NCI-H2196 treated with DMSO at 0.1 percent for 48 hours (cell line): ENCODE measurements around the gene TSPAN16.
A peak's percentile ranks its signal among the peaks of the same experiment; 100 is the strongest.
"Not testable (repeated sequence)": the region's sequence is repeated elsewhere in the genome, so short reads cannot be mapped to it uniquely, and the experiment has no call there.

Experiments
- DNase-seq: peaks from one replicate; lab custom pipeline; 2025; ENCODE audit not compliant: unreplicated experiment; lab: John Stamatoyannopoulos, UW

The TSPAN16 gene

GRCh38 chr19:11306337-11306736, 10.4 kb downstream of the TSPAN16 start:
- no peak for DNase-seq

DNA sequence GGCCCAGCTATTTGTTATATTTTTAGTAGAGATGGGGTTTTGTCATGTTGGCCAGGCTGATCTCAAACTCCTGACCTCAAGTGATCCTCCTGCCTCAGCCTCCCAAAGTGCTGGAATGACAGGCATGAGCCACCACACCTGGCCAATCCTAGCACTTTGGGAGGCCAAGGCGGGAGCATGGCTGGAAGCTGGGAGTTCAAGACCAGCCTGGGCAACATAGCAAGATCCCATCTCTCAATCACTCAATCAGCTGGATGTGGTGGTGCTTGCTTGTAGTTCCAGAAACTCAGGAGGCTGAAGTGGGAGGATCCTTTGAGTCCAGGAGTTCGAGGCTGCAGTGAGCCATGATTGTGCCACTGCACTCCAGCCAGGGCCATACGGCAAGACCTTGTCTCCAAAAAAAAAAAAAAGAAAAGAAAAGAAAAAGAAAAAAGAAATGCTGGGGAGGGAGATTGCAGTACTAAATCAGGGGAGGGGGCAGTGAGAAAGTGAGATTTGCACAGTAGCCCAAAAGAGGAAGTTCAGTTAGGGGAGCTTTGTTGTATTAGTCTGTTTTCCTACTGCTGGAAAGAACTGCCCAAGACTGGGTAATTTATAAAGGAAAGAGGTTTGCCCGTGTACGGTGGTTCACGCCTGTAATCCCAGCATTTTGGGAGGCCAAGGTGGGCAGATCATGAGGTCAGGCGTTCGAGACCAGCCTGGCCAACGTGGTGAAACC, 24.5 kb downstream of the TSPAN16 start:
- DNase-seq, result not testable (repeated sequence)

DNA sequence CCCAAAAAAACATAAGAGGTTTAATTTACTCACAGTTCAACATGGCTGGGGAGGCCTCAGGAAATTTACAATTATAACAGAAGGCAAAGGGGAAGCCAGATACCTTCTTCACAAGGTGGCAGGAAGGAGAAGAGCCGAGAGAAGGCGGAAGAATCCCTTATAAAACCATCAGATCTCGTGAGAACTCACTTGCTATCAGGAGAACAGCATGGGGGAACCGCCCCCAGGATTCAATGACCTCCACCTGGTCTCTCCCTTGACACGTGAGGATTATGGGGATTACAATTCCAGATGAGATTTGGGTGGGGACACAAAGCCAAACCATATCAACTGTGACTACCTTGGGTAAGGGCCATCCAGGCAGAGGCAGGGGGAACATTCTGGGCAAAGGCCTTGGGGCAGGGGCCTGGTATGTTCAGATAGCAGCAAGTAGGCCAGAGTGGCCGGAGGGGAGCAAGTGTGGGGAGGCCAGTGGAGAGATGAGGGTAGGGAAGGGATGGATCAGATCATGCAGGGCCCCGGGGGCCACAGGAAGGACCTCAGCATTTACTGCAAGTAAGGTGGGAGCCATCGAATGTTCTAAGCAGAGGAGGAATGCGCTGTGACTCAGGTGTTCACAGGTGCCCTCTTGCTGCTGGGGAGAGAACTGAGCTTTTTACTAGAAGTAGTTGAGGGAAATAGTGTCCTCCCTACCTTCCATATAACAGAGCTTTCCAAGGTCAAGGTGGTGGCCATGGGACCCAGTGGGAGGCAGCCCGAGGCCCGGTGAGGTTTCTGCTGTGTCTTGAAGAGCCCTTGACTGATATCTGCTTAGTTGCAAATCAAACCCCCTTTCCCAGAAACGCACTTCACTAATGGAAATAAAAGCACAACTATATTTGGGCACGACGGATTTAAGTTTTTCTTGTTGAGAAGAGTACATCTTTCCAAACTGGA, 25.5 kb downstream of the TSPAN16 start:
- DNase-seq, result no peak

- no peak for DNase-seq
Observed at GRCh38 chr19:11322269-11323024, 26.5 kb downstream of the TSPAN16 start.

DNA sequence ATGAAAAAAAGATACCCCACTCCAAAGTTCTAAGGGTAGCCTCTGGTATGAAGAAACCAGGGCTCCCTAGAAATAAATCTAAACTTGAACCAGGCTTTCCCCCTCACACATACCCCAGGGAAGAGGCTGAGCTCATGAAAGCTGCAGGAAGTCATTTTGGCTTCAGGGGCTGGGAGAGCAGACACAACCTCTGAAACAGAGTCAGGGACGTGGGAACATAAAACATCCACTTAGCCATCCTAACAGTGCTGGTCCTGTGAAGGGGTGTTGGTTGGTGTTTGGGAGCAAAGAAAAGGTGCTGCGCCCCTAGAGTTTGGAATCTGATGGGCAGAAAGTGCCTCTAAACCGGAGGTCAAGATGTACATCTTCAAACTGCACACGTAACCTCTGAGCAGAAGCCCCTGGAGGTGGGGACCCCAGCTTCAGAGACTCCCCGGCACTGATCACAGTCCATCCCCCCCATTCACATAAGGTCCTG, 27.7 kb downstream of the TSPAN16 start:
- DNase-seq, result no peak

DNA sequence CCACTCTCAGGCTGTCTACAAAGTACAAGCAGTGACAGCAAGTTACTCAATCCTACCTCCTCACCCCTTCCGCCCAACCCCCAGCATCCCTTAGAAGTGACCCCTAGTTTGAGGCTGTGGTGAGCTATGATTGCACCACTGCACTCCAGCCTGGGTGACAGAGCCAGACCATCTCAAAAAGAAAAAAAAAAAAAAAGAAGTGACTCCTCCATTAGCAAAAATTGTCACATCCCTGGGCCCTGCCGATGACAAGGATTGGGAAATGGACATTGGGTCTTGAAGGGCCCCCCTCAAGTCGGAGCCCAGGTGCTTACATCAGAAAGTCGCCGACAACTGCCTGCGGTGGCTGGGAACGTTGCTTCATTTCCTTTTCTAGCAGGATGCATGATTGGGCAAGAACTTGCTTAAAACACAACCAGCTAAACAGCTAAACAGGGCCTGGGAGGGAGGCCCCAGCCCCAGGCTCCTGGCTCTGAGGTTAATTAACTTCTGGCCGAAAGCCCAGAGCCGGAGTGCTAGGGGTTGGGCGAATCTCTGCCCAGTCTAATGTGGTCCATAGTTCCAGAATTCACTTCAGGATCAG, 28.2 kb downstream of the TSPAN16 start:
- DNase-seq, result peak; percentile 54

GRCh38 chr19:11324748-11325389, 28.9 kb downstream of the TSPAN16 start:
- DNase-seq, result no peak

DNA sequence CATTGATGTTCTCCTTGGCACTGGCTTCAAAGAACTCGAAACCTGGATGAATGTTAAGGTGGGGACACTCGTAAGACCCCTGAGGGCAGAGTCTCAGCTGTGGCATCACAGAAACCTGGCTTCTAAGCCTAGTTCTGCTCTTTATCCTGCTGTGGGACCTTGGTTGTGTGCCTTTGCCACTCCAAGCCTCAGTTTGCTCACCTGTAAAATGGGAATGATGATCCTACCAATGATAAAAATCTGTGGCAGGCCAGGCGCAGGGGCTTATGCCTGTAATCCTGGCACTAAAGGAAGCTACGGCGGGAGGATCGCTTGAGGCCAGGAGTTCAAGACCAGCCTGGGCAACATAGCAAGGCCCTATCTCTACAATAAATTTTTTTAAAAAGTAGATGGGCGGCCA, 29.6 kb downstream of the TSPAN16 start:
- no peak for DNase-seq

- no peak for DNase-seq
Observed at GRCh38 chr19:11330127-11330526, 34.2 kb downstream of the TSPAN16 start.

DNA sequence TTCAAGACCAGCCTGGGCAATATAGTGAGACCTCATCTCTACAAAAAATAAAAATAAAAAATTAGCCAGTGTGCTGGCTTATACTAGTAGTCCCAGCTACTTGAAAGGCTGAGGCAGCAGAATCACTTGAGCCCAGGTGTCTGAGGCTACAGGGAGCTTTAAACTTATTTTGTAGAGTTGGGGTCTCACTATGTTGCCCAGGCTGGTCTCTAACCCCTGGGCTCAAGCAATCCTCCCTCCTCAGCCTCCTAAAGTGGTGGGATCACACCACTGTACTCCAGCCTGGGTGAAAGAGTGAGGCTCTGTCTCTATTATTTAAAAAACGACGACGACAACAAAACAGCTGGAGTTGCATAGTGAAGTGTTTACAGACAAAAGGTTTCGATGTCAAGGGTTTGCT, 35.5 kb downstream of the TSPAN16 start:
- no peak for DNase-seq

DNA sequence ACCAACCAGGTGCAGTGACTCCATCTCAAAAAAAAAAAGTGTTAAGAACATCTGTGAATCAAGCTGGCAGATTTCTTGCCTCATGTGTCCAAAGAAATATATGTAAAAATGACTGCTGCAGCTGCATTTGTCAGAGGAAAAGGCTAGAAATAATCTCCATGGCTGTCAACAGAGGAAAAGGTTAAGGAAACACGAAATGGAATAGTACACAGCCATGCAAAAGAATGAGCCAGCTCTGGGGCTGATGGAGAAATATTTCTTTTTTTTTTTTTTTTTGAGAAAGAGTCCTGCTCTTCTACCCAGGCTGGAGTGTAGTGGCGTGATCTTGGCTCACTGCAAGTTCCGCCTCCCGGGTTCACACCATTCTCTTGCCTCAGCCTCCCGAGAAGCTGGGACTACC, 36.9 kb downstream of the TSPAN16 start:
- DNase-seq, result no peak

- DNase-seq, result not testable (repeated sequence)
Observed at GRCh38 chr19:11333838-11334237, 37.9 kb downstream of the TSPAN16 start.

- DNase-seq, result no peak
Observed at GRCh38 chr19:11335449-11336146, 39.6 kb downstream of the TSPAN16 start.

GRCh38 chr19:11337080-11337479, 41.1 kb downstream of the TSPAN16 start:
- DNase-seq, result no peak

- DNase-seq, result no peak
Observed at GRCh38 chr19:11338121-11338520, 42.2 kb downstream of the TSPAN16 start.

DNA sequence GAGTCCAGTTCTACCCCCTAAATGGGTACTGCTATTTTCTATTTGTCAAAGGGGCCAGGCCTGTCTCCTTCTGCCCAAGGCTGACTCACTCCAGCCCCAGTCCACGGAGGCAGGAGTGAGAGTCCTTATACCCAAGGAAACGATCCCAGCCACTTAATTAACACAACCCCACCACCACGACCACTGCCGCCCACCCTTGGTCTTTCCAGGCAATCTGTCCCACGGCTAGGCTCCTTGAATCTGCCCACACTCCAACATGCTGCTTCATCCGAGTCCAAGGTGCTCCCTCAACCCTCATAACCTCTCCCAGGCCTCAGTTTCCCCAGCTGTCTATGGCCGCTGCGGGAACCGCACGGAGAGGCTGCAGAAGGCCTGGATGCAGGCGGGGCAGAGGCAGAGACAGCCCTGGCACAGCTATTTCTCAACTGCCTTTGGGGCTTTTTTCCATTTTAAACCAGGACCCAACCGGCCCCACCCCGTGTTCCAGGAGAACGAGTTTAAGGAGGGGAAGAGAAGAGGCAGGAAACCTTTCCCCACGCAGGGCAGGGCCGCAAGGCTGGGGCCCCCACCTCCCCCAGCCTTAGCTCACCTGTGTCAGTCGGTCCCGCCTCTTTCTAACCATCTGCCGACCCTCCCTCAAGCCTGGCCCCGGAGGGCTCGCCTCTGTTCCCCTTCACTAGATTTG, 42.8 kb downstream of the TSPAN16 start:
- no peak for DNase-seq

- peak; percentile 91 for DNase-seq
Observed at GRCh38 chr19:11339254-11340098, 43.5 kb downstream of the TSPAN16 start, which contains the start of gene RAB3D. RAB3D (minus strand) TSS chr19:11339657; CDS start chr19:11337399, 2,258 bp downstream.

- DNase-seq, result not testable (repeated sequence)
Observed at GRCh38 chr19:11340099-11340467, 44.1 kb downstream of the TSPAN16 start.
